Upper lobe of right lung (tissue), 1 donor: ENCODE data around the gene RPRD1B. TPM values are rescaled to one million over a fixed set of nuclear protein-coding genes. Genes with fewer than 3 reads are reported as not detected.
A peak's percentile ranks its signal among the peaks of the same experiment; 100 is the strongest.

Experiments
- ATAC-seq: fragments of 200-7000 bp; cut with Tn5 transposase; one replicate; pipeline ENCODE4 v1.9.1; 2020; ENCODE audit warnings: mild to moderate bottlenecking, moderate library complexity
- DNase-seq: peaks from one replicate; pipeline ENCODE4 v3.0.0-alpha.2; 2020
- H3K27ac ChIP-seq: fragments of 200-600 bp; one replicate; pipeline ENCODE4 v1.8.0; 2022
- H3K27me3 ChIP-seq: fragments of 200-600 bp; one replicate; pipeline ENCODE4 v1.8.0; 2022; ENCODE audit warnings: mild to moderate bottlenecking
- H3K36me3 ChIP-seq: fragments of 200-600 bp; one replicate; pipeline ENCODE4 v1.8.0; 2022
- H3K4me1 ChIP-seq: fragments of 200-600 bp; one replicate; pipeline ENCODE4 v1.8.0; 2022
- H3K4me3 ChIP-seq: fragments of 200-600 bp; one replicate; pipeline ENCODE4 v1.8.0; 2022; ENCODE audit warnings: mild to moderate bottlenecking
- H3K9me3 ChIP-seq: fragments of 200-600 bp; one replicate; pipeline ENCODE4 v1.8.0; 2022
- CTCF ChIP-seq: fragments of 200-600 bp; IDR thresholded peaks from one replicate; pipeline ENCODE4 v1.8.0; 2022; ENCODE audit warnings: antibody characterized with exemption
- intact Hi-C: fragments of 100-400 bp; cut with DNase I; formaldehyde crosslinking; loops from one replicate; pipeline ENCODE4 v1.11.0; 2022
- total RNA-seq: library from RNA; stranded (reverse); fragmentation: NEBNext Ultra II Directional; extraction: Animal tissue kit (Norgen Biotek cat#: 25700); gene quantifications from one replicate; pipeline ENCODE4 v1.2.1, GENCODE V29; 2021
- donor health status: DM: no; HTN: yes; CAD: no; lungs with severe emphysema.

RPRD1B gene
- total RNA-seq, 1 donor from 2014 or later, result 33.1 TPM

- H3K4me1 ChIP-seq, result no peaks in the 10 kb centered on the region
- H3K9me3 ChIP-seq, result no peaks in the 10 kb centered on the region
- ATAC-seq (no peak), DNase-seq (no peak)
- peaks cover 87% of the 10 kb centered on the region for H3K36me3 ChIP-seq
- no peak overlapping the region for H3K4me3 ChIP-seq
- intact Hi-C loops, result loop anchor here (5.0 kb wide), 1 partner anchor 156 kb away; no protein-coding TSS in a partner anchor
- H3K27me3 ChIP-seq, result no peaks in the 10 kb centered on the region
- no peak for TF ChIP-seq CTCF
- H3K27ac ChIP-seq, result no peak overlapping the region
These were observed 27.6 kb downstream of the RPRD1B start for GRCh38 chr20:38061109-38061508.

- H3K27me3 ChIP-seq, result no peaks in the 10 kb centered on the region
- intact Hi-C loops, result loop anchor here (5.0 kb wide), 1 partner anchor 154 kb away; no protein-coding TSS in a partner anchor
- no peak overlapping the region for H3K27ac ChIP-seq
- ATAC-seq (no peak), DNase-seq (no peak)
- no peak for TF ChIP-seq CTCF
- H3K4me3 ChIP-seq, result no peak overlapping the region
- H3K4me1 ChIP-seq, result no peaks in the 10 kb centered on the region
- H3K9me3 ChIP-seq, result no peaks in the 10 kb centered on the region
- H3K36me3 ChIP-seq, result peaks cover 92% of the 10 kb centered on the region
These were observed 29.3 kb downstream of the RPRD1B start for GRCh38 chr20:38062890-38063289.

- Histone ChIP-seq H3K36me3 (peaks cover 92% of the 10 kb centered on the region), H3K4me1 (no peaks in the 10 kb centered on the region), H3K27me3 (no peaks in the 10 kb centered on the region), H3K9me3 (no peaks in the 10 kb centered on the region), H3K4me3 (no peak overlapping the region), H3K27ac (no peak overlapping the region)
- no peak for TF ChIP-seq CTCF
- DNase-seq (no peak), ATAC-seq (no peak)
- intact Hi-C loops, result loop anchor here (5.0 kb wide), 1 partner anchor 153 kb away; no protein-coding TSS in a partner anchor
These were observed 30.5 kb downstream of the RPRD1B start for GRCh38 chr20:38063911-38064530.

GRCh38 chr20:38065764-38066375 is 32.3 kb downstream of the RPRD1B start:
- ATAC-seq, result no peak
- Histone ChIP-seq H3K4me3 (no peak overlapping the region), H3K36me3 (peaks cover 89% of the 10 kb centered on the region), H3K27me3 (no peaks in the 10 kb centered on the region), H3K4me1 (no peaks in the 10 kb centered on the region), H3K9me3 (no peaks in the 10 kb centered on the region), H3K27ac (no peak overlapping the region)
- TF ChIP-seq CTCF, result no peak
- no peak for DNase-seq
- intact Hi-C loops, result no loop called here

GRCh38 chr20:38066969-38067716 is 33.6 kb downstream of the RPRD1B start:
- DNase-seq, result no peak
- no peak for TF ChIP-seq CTCF
- Histone ChIP-seq H3K9me3 (no peaks in the 10 kb centered on the region), H3K36me3 (peaks cover 92% of the 10 kb centered on the region), H3K27ac (no peak overlapping the region), H3K4me1 (no peaks in the 10 kb centered on the region), H3K27me3 (no peaks in the 10 kb centered on the region), H3K4me3 (no peak overlapping the region)
- intact Hi-C loops, result no loop called here
- ATAC-seq, result peak; percentile 58
